ENCODE measurements around the gene CAMTA1.

The CAMTA1 gene

DNA sequence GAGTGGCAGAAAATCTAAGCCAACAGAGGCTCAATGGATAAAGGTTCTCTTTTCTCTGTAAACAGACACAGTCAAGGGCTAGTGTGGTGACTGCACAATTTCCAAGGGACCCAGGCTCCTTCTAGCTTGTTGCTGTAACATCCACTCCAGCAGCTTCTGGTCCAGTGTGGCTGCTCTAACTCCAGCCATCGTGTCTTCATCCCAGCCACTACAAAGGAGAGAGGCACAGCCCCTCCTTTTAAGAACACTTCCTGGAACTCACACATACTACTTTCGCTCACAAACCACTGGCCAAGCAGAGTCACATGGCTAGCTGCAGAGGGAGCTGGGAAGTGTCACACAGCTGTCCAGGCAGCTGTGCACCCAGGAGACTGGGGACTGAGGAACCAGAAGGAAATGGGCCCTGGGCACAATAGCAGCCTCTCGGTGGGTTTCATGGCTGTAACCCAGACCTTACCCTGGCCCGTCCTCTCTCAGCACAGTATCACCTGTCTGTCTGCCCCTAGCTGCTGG, 797.3 kb downstream of the CAMTA1 start:
- no peak for TF ChIP-seq CTCF (conservative IDR thresholded peaks at IDR 0.05; ENCODE audit: low read depth, low read length)

DNA sequence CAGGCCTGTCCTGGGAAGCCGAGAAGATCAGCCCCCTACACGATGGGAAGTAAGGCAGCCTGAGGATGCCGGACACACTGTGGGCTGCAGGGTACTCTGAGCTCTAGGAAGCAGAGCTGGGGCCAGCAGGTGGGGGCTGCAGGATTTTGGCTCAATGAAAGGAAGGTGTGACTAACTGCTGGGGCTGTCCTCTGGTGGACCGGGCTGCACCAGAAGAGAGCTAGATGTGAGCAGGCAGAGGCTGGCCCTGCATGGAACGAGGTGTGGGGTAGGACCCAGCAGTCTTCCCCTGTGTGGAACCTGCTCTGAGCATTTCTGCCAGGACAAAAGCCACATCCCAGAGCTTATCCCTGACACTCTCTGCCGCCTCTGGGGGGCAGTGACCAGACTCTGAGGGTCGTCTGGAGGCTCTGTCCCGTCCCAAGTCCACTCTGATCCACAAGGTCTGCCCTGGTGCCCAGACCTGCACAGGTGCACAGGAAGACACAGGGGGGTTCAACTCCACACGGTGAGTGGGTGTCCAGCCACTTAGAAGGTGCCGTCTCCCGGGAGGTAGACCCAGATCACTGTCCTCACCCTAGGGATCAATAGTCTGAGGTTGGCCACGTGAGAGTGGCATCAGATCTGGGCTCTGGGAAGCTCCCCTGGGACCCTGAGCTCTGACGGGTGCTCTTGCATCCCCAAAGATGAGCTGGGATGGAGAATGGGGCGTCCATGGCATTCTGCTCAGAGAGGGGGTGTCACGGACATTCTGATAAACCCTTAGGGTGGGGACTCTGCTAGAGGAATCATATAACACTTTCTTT, 798.2 kb downstream of the CAMTA1 start:
- no peak for DNase-seq (ENCODE audit: low read depth)
- H3K4me3 ChIP-seq (ENCODE audit: low read length), result no peak overlapping the region
- no peak for TF ChIP-seq CTCF (conservative IDR thresholded peaks at IDR 0.05; ENCODE audit: low read depth, low read length)

More for the DNA sequence above, 797.3 kb downstream of the CAMTA1 start:
- no peak overlapping the region for H3K4me3 ChIP-seq (ENCODE audit: low read length)
- no peak for DNase-seq (ENCODE audit: low read depth)

GRCh38 chr1:7584157-7584556, 798.9 kb downstream of the CAMTA1 start:
- no peak for DNase-seq (ENCODE audit: low read depth)
- no peak overlapping the region for H3K4me3 ChIP-seq (ENCODE audit: low read length)
- no peak for TF ChIP-seq CTCF (conservative IDR thresholded peaks at IDR 0.05; ENCODE audit: low read depth, low read length)

DNA sequence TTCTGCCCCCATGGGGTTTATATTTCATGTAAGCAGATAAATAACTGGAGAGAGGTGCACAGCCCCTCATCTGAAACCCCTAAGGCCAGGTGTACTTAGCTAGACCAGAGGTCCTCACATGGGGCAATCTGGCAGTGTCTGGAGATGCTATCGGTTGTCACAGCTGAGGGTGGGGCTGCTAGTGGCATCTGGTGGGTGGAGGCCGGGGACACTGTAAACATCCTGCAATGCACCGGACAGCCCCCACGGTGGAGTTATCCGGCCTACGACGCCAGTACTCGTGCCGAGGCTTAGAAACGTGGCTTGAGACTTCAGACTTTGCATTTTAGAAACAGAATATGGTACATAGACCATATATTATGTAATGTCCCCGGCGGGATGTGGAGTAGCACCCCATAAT, 799.4 kb downstream of the CAMTA1 start:
- DNase-seq (ENCODE audit: low read depth), result no peak
- TF ChIP-seq CTCF (conservative IDR thresholded peaks at IDR 0.05; ENCODE audit: low read depth, low read length), result no peak
- H3K4me3 ChIP-seq (ENCODE audit: low read length), result no peak overlapping the region

DNA sequence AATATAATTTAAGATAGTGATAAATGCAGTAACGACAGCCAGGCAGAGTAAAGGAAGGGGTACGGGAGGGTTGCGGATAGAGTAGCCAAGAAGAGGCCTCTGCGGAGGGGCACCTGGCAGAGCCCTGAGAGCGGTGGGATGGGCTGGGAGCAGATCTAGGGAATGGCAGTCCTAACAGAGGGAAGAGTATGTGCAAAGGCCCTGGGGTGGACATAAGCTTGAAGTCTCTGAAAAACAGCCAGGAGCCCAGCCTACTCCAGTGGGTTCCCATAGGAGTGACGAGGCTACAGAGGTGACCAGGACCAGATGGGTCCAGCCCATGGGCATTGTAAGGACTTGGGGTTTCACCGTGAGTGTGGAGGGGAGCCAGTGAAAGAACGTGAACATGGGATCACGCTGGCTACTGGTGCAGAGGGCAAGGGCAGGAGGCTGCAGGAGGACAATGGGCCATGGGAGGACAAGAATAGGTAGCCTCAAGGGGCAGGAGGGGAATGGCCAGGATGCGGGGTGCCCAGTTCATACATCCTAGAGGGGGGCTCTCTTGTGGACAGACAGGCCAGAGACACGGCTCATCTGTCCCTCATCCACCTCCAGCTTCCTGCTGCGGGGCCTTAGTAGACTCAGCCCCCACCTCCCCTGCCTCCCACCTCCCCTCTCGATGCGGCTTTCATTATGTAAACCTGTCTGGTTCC, 800.1 kb downstream of the CAMTA1 start:
- no peak overlapping the region for H3K4me3 ChIP-seq (ENCODE audit: low read length)
- DNase-seq (ENCODE audit: low read depth), result no peak
- TF ChIP-seq CTCF (conservative IDR thresholded peaks at IDR 0.05; ENCODE audit: low read depth, low read length), result no peak

DNA sequence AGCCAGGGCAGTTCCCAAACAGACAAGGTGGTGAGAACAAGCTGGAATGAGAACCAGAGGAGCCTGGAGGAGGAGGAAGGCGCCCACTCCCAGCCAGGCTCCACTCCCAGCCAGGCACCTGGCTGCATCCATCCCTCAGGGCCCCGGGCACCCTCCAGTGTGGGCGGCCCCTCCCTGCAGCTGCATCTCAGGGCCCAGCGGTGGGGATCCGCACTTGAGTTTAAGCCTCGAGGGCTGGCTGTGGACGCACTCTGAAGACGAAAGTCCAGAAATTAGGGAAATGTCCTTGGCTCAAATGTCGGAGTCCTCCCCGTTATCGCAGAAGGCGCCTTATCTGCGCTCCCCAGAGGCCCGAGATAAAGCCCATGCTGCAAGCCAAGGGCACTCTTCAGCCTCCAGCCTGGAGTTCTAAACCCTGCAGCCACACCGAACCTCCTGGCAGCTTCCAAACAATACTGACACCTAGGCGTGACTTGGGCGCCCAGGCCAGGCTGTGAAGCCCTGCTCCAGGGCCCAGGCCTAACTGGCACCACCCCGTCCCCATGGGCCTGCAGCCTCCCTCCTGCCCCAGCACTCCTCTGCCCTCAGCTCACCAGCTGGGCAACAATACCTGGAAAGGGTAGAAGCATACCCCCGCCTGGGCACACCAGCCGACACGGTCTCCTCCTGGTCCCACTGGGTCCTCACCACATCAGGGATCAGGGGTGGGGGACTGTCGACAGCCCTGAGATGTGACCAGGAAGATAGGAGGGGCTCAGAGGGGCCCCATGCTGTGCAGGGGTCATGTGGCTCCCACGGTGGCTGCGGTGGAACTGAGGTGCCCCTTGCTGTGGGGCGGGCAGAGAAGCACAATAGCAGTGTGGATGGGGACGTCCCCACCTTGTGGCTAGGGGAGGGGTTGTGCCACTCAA, 801.0 kb downstream of the CAMTA1 start:
- H3K4me3 ChIP-seq (ENCODE audit: low read length), result no peak overlapping the region
- no peak for TF ChIP-seq CTCF (conservative IDR thresholded peaks at IDR 0.05; ENCODE audit: low read depth, low read length)
- DNase-seq (ENCODE audit: low read depth), result no peak

All from retinal pigment epithelial cell (primary cell).